Eye (tissue), 1 donor: ENCODE results near the gene CBLN1.

Source experiments
- DNase-seq: peaks from one replicate; pipeline ENCODE4 v3.0.0-alpha.2; 2015

CBLN1 gene

GRCh38 chr16:49281480-49281842 lies at the start of gene CBLN1:
Gene CBLN1, minus strand, starts transcription at chr16:49281838. Its CDS starts 373 bp downstream, at chr16:49281465.
- DNase-seq, result no peak

DNA sequence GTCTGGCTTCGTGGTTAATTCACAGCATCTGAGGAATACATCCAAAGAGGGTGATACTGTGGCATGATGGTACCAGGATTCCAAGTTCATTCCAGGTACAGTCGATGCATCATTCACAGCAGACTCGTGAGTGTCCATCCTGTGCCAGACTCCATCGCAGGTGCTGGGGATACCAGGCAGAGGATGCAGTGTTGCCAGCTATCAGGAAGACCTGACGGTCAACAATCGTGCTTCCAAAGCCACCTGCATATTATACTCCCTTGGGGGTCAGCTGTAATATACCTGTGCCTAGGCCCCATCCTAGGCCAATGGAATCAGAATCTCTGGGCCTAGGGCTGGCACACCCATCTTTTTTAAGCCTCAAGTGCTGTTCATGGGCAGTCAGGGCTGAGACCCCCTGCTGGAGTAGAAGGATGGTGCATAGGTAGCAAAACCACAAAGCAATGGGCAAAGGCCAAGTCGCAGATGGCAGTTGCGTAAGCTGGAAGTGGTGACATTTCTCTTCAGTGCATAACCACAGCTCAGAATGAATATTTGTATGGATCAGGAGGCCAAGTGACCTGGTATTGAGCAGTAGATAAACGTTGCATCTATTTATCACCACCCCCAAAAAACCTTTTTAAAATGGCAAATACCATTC lies 49.0 kb upstream of the CBLN1 start:
- DNase-seq, result no peak

DNA sequence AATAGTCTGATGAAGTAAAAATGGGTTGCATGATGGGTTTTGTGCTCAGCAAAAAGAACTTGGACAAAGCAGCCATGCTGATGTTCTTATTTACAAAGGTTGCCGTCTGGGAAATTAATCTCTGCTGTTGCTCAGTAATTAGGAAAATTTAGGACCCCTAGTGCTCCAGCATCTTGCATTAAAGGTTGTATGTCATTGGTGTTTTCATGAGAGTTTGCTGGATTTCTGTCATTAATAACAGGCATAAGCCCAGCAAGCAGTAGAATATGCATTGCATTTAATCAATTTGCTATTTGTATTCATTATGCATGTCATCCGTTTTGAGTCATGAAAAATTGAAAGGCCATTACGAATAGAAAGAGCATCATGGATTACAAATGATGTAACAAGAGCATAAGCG lies 46.7 kb upstream of the CBLN1 start:
- no peak for DNase-seq

DNA sequence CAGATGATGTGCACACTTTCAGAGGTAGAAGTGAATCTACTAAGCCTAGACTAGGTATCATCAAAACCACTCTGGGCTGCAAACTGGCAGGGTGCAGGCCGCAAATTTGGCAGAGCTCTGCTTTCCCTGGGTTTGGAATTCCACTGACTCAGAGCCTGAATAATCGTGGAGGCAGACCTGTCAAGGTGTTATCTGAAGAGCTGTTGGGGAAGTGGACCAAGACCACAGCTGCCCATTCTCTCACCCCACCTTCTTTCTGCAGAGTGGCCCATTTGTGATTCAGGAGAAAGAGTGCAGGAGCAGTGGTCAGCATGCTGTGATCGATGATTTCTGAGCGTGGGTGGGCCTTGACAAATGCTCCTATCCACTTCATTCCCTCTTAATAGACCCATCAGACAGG lies 45.8 kb upstream of the CBLN1 start:
- DNase-seq, result no peak

DNA sequence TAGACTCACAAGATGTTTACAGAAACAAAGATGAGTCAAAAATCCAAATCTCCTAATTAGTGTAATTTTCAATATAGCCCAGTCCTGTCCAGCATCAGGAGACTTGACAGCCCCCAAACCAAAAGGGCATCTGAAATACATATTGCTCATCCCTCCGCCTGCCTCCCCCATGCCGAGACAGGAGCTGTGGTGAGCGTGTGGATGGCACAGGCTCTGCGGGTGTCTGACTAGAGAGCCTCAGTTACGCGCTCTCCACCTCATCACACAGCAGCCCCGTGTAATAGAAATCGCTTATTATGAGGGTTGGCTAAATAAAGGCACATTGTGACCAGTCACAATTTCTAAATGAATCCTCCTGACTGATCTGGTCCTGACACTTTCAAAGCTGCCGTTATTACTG lies 43.1 kb upstream of the CBLN1 start:
- no peak for DNase-seq

DNA sequence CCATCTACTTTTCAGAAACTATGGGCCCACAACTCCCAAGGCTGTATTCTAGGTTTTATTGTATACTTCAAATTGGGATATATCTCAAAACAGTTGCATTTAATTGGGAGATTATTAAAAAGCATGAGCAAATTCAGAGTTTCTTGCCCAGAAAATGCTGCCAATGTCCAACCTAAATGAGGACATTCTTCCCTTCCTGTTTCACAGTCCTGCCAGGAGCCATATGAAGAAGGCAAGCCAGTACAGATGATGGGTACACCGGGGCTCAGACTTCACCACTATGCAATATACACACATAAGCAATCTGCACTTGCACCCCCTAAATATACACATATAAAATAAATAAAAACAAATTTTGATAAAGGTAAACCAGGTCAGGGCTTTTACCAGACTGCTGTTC lies 34.0 kb upstream of the CBLN1 start:
- no peak for DNase-seq

- DNase-seq, result no peak
Observed at GRCh38 chr16:49312389-49312985, 30.8 kb upstream of the CBLN1 start.

- DNase-seq, result no peak
Observed at GRCh38 chr16:49311823-49312222, 30.2 kb upstream of the CBLN1 start.

- DNase-seq, result no peak
Observed at GRCh38 chr16:49307176-49307575, 25.5 kb upstream of the CBLN1 start.

GRCh38 chr16:49305406-49305805 lies 23.8 kb upstream of the CBLN1 start:
- DNase-seq, result no peak

DNA sequence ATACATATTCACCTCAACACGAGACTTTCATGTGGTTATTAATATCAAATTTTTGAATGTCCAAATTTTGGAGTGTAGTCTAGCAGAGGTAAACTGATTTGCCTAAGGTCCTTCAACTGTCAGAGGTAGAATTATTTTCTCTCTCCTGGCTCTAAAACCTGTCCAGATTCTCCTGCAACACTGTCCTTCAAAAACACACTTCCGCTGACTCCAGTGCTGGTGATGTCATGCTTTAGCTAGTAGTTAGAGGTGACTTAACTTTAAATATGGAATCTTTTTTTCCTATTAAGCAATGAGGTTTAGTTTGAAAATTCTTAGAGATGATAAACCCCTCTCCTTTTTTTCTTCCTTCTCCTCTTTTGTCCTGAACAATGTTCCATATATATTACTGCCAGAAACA lies 10.8 kb upstream of the CBLN1 start:
- DNase-seq, result no peak

- no peak for DNase-seq
Observed at GRCh38 chr16:49287572-49287971, 5.9 kb upstream of the CBLN1 start.

DNA sequence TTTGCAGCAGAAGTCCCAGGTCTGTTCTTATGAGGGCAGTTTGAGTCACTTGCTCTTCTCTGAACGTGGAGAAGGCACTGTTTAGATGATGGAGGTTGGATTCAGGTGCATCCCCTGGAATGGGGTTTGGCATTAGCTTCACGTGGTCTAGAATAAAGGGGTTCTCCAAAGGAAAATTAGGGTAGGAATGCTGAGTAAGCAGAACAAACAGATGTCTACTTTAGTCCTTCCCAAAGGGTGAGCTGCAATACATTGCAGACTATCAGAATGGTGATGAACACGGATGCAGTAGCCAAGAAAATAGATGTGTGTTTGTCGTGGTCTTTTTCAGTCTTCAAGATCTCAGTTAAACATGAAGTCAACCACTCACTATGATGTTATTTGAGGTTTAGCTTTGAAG lies 3.3 kb upstream of the CBLN1 start:
- no peak for DNase-seq

- DNase-seq, result no peak
Observed at GRCh38 chr16:49283376-49284049, 1.9 kb upstream of the CBLN1 start.

- peak; percentile 67 for DNase-seq
Observed at GRCh38 chr16:49282690-49283375, 1.2 kb upstream of the CBLN1 start.

DNA sequence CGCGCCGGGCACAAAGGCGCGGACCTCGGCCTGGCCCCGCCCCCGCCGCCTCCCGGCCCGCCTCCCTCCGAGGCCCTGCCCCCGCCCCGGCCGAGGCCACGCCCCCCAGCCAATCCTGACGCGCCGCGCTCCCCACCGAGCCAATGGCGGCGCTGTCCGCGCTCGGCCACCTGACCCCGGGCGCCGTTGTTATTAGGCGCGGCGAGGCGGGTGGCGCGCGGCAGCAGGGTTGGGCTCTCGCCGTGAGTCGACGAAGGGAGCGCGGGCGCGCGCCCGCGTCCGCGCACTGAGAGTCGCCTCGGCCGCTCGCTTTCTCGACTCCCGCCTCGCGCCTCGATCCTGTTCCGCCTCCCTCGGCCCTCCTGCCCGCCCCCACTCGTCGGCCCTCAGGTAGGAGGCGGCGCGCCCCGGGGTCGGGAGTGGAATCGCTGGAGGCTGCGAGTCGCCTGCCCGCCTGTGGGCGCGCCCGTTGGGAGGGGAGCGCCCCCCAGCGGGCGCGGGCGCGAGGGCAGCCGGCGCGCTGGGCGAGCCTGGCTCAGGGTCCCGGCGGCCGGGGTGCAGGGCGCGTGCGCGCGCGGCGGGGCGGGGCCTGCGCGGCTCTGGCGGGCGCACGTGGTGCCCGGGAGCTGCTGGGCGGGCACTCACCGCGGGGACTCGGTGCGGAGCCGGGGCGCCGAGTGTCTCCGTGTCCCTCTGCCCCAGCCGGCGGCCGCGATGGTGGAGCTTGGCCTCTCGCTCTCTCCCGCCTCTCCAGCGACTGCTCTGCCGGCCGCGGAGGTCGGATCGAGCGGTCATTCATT lies 405 bp upstream of the CBLN1 start:
- DNase-seq, result peak; percentile 97

DNA sequence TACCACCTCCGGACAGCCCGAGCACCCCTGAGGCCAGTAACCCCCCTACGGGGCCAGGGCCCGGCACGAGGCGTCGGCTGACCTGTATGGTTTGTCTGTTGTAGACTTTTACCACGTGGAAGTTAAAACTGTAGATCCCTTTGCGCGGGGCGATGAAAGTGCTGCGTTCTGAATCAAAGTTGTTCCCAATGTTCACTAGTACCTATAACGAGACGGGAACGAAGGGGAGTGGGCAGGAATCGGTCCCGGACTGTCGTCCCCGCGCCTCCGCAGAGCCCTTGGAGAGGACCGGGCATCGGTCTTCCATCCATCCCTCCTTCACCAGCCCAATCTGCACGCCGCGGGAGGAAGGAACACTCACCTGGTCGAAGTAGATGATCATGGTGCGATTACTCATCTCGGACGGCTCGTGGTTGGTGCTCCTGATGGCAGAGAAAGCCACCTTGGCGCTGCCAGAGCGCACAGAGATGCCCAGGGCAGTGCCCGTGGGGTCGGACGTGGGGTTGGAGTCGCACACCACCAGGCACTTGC lies 732 bp downstream of the CBLN1 start:
- DNase-seq, result peak; percentile 58

DNA sequence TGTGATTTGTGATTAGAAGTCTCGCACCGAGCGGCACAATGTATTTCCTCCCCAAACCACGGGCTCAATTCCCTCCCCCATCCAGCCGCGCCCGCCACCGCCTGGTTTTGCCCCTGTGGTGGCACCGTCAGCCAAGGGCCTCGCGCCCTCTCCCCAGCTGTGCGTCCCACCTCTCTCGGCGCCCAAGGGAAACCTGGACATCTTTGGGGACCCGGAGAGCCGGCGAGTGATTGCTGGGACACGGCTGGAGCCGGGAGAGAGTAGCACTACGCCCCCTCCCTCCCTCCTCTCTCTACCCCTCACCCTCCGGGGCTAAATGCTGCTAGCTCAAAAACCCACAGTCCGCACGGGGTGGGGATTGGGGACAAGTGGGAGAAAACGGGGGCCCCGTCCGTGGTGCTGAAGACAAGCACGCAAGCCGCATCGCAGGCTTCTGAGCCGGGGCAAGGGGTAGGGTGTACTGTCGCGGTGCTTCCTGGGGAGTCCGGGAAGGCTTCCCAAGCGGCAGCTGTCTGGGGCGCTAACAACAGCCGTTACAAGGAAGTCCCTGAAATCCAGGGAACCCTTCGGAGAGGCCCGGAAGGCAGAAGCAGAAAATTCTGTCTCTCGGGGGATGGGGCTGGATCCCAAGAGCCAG lies 1.4 kb downstream of the CBLN1 start:
- peak; percentile 77 for DNase-seq

DNA sequence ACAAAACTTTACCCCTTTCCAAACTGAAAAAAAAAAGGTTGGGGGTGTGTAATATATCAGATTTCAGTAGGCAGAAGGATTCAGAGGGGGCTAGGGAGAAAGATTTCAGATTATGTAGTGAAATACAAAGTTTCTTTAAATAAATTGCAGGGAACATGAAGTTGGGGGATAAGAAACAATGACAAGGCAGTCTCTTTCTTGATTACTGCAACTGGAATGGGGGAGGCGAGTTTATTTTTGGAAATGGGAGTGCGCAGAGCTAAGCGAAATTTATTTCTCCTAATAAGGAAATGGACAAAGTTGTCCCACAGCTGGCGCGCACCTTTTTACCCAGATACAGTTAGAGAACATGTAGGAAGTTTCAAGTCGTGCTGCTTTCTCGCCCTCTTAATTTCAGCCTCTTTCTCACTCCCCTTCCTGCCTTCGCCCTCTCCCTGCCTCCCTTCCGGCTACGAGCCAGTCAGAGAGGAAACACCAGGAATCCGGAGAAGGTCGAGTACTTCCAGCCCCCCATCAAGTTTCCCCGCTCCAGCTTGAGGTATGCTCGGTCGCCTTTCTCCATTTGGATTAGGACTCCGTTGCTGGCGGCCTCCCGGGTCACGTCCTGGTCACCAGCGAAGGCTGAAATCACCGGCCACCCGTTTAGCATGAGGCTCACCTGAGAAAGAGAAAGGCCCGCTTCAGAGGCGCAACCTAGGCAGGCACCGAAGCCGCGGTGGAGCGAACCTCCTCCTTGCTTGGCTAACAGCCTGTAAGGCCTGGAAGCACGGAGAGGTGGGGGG lies 2.5 kb downstream of the CBLN1 start:
- peak; percentile 50 for DNase-seq

- no peak for DNase-seq
Observed at GRCh38 chr16:49278567-49278827, 3.1 kb downstream of the CBLN1 start.

DNA sequence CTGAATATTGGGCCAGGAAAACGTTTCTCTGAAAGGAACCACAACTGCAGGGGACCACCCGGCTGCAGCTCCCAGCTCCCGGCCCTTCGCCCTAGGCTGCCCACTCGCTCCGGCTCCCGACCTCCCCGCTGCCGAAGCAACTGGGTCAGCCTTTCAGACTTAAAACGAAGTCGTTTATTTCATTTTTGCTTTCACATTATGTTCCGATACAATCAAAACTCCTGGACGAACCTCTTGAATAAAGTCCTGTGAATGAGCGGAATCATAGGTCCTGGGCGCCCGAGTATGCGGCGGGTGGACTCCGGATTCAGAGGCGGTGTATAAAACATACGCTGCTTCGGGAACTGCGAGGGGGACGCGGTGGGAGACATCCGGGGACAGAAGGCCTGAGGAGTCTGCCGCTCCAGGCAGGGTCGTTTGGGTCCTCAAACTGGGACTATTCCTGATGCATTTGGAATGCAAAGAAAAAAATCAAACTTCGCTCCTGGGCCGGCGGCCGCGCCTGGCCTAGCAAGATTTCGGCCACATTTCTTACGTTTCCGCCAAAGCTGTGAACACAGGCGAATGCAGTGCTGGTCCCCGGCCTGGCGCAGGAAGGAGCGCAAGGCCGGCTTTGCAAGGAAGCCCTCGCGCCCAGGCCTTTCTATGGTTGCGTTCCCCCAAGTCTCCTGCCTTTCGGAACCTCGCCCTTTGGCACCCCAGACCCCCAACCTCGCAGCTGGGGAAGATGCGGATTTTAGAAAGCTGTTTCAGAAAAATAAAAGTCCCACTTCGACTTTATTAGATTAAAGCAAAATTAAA lies 3.7 kb downstream of the CBLN1 start:
- peak; percentile 68 for DNase-seq
